PC-3 (cell line): ENCODE measurements around the gene BEND7. TPM values are rescaled to one million over a fixed set of nuclear protein-coding genes. Genes with fewer than 3 reads are reported as not detected.

Experiments used
- ATAC-seq: fragments of 200-7000 bp; cut with Tn5 transposase; 2 replicates; pipeline ENCODE4 v1.9.1; 2020; ENCODE audit warnings: mild to moderate bottlenecking, moderate library complexity
- BruUV-seq: library from RNA; stranded (reverse); fragments of 400-500 nt; replicated peaks from 2 replicates; lab custom pipeline; 2021; lab: Mats Ljungman, UMichigan
- CTCF ChIA-PET: fragments of 300-600 bp; sonication (Branson Sonifier 250); formaldehyde crosslinking; loops from one replicate; lab custom pipeline; 2022; ENCODE audit warnings: antibody characterized with exemption; lab: Charles Lee
- POLR2A ChIA-PET: fragments of 300-600 bp; sonication (Branson Sonifier 250); formaldehyde crosslinking; loops from one replicate; lab custom pipeline; 2022; ENCODE audit warnings: antibody characterized with exemption; ENCODE audit not compliant: unreplicated experiment; lab: Charles Lee
- DNase-seq: peaks from one replicate; pipeline ENCODE4 v3.0.0-alpha.2; 2015
- H2AFZ ChIP-seq: fragments of 300-600 bp; sonication (generic); 2 replicates; pipeline ENCODE4 v1.6.0; 2016; ENCODE audit warnings: antibody characterized with exemption, low read length
- H3F3A ChIP-seq: fragments of 300-600 bp; sonication (generic); one replicate; pipeline ENCODE4 v1.6.0; 2017; ENCODE audit warnings: antibody characterized with exemption, low read length, control low read depth, mild to moderate bottlenecking; ENCODE audit not compliant: unreplicated experiment
- H3K27ac ChIP-seq: fragments of 300-600 bp; sonication (generic); 2 replicates; pipeline ENCODE4 v1.5.1; 2016; ENCODE audit warnings: mild to moderate bottlenecking, low read length
- H3K27me3 ChIP-seq: fragments of 300-600 bp; sonication (generic); 2 replicates; pipeline ENCODE4 v1.6.1; 2016; ENCODE audit warnings: low read length, mixed read lengths
- H3K36me3 ChIP-seq: fragments of 300-600 bp; sonication (generic); 2 replicates; pipeline ENCODE4 v1.6.1; 2016; ENCODE audit warnings: low read depth, mixed run types, low read length, mixed read lengths
- H3K4me1 ChIP-seq: fragments of 300-600 bp; sonication (generic); 2 replicates; pipeline ENCODE4 v1.5.1; 2016; ENCODE audit warnings: low read length; ENCODE audit not compliant: insufficient read depth
- H3K4me2 ChIP-seq: fragments of 300-600 bp; sonication (generic); 2 replicates; pipeline ENCODE4 v1.6.0; 2016; ENCODE audit warnings: low read length
- H3K4me3 ChIP-seq: fragments of 300-600 bp; sonication (generic); 2 replicates; pipeline ENCODE4 v1.5.1; 2016; ENCODE audit warnings: mild to moderate bottlenecking, low read length, mixed read lengths
- H3K79me2 ChIP-seq: fragments of 300-600 bp; sonication (generic); 2 replicates; pipeline ENCODE4 v1.6.1; 2017; ENCODE audit warnings: low read length, mixed read lengths
- H3K9ac ChIP-seq: fragments of 300-600 bp; sonication (generic); 2 replicates; pipeline ENCODE4 v1.6.0; 2016; ENCODE audit warnings: mild to moderate bottlenecking, low read length
- H3K9me2 ChIP-seq: fragments of 300-600 bp; sonication (generic); replicated peaks from 2 replicates; pipeline ENCODE4 v1.6.1; 2016; ENCODE audit warnings: mixed run types, low read length, mixed read lengths
- H3K9me3 ChIP-seq: fragments of 300-600 bp; sonication (generic); 2 replicates; pipeline ENCODE4 v1.6.1; 2016; ENCODE audit warnings: low read length, mixed read lengths
- H4K20me1 ChIP-seq: fragments of 300-600 bp; sonication (generic); 2 replicates; pipeline ENCODE4 v1.6.1; 2016; ENCODE audit warnings: low read length, mixed read lengths
- CTCF ChIP-seq: fragments of 300-600 bp; sonication (generic); conservative IDR thresholded peaks from 2 replicates; pipeline ENCODE4 v1.5.1; 2017; ENCODE audit warnings: antibody characterized with exemption, low read depth, mild to moderate bottlenecking, low read length
- EZH2 ChIP-seq: fragments of 300-600 bp; sonication (generic); IDR thresholded peaks from one replicate; pipeline ENCODE4 v1.6.1; 2017; ENCODE audit warnings: antibody characterized with exemption, mild to moderate bottlenecking, low read length; ENCODE audit not compliant: unreplicated experiment
- EZH2phosphoT487 ChIP-seq: fragments of 300-600 bp; sonication (generic); IDR thresholded peaks from 2 replicates; pipeline ENCODE4 v1.6.1; 2018; ENCODE audit warnings: mild to moderate bottlenecking, antibody characterized with exemption, low read length, borderline replicate concordance
- intact Hi-C: fragments of 100-400 bp; cut with micrococcal nuclease; formaldehyde crosslinking; loops from 2 replicates; pipeline ENCODE4 v1.9.0; 2023
- total RNA-seq: library from RNA; depleted of rRNA; stranded (reverse); fragments of >200 nt; gene quantifications from 2 replicates; pipeline ENCODE4 v1.2.3, GENCODE V29; 2014

Gene BEND7
- total RNA-seq, 1 experiment from 2014 or later = 2.6 TPM

- TF ChIP-seq EZH2phosphoT487 (no peak), EZH2 (no peak), CTCF (no peak)
- Histone ChIP-seq H3K27me3 (no peaks in the 10 kb centered on the region), H3K4me2 (no peak overlapping the region), H2AFZ (no peak overlapping the region), H3K4me3 (no peak overlapping the region), H3K4me1 (no peaks in the 10 kb centered on the region), H3F3A (no peaks in the 10 kb centered on the region), H3K9me2 (no peaks in the 10 kb centered on the region), H3K9me3 (no peaks in the 10 kb centered on the region), H3K36me3 (no peaks in the 10 kb centered on the region), H4K20me1 (no peaks in the 10 kb centered on the region), H3K79me2 (no peaks in the 10 kb centered on the region), H3K27ac (no peak overlapping the region), H3K9ac (no peak overlapping the region)
- intact Hi-C loops = no loop called here
- no TSS peak for BruUV-seq
- ATAC-seq = no peak
- DNase-seq = no peak
- POLR2A ChIA-PET = no interaction called here
- CTCF ChIA-PET = no interaction called here
These were observed 114.7 kb downstream of the BEND7 start for GRCh38 chr10:13414137-13414536.

GRCh38 chr10:13412894-13413293 is 115.9 kb downstream of the BEND7 start:
- H3K27ac ChIP-seq = no peak overlapping the region
- no peaks in the 10 kb centered on the region for H4K20me1 ChIP-seq
- CTCF ChIA-PET = no interaction called here
- H3K27me3 ChIP-seq = no peaks in the 10 kb centered on the region
- H3K9ac ChIP-seq = no peak overlapping the region
- H3K9me3 ChIP-seq = no peaks in the 10 kb centered on the region
- no peaks in the 10 kb centered on the region for H3F3A ChIP-seq
- BruUV-seq = no TSS peak
- no peaks in the 10 kb centered on the region for H3K9me2 ChIP-seq
- H3K36me3 ChIP-seq = no peaks in the 10 kb centered on the region
- H3K79me2 ChIP-seq = no peaks in the 10 kb centered on the region
- no peak for ATAC-seq
- intact Hi-C loops = no loop called here
- H2AFZ ChIP-seq = no peak overlapping the region
- H3K4me2 ChIP-seq = no peak overlapping the region
- no peak for TF ChIP-seq EZH2phosphoT487
- TF ChIP-seq CTCF = no peak
- TF ChIP-seq EZH2 = no peak
- no peak for DNase-seq
- no peaks in the 10 kb centered on the region for H3K4me1 ChIP-seq
- H3K4me3 ChIP-seq = no peak overlapping the region
- POLR2A ChIA-PET = no interaction called here

- Histone ChIP-seq H3F3A (no peaks in the 10 kb centered on the region), H3K4me2 (no peak overlapping the region), H3K4me3 (no peak overlapping the region), H3K9me3 (no peaks in the 10 kb centered on the region), H3K4me1 (no peaks in the 10 kb centered on the region), H3K9me2 (no peaks in the 10 kb centered on the region), H3K27ac (no peak overlapping the region), H2AFZ (no peak overlapping the region), H3K79me2 (no peaks in the 10 kb centered on the region), H3K36me3 (no peaks in the 10 kb centered on the region), H3K9ac (no peak overlapping the region), H3K27me3 (no peaks in the 10 kb centered on the region), H4K20me1 (no peaks in the 10 kb centered on the region)
- ChIA-PET CTCF (no interaction called here), POLR2A (no interaction called here)
- TF ChIP-seq EZH2phosphoT487 = no peak
- TF ChIP-seq CTCF = no peak
- no peak for TF ChIP-seq EZH2
- no TSS peak for BruUV-seq
- DNase-seq = no peak
- intact Hi-C loops = no loop called here
- no peak for ATAC-seq
These were observed 124.0 kb downstream of the BEND7 start for GRCh38 chr10:13404791-13405190.
